ENCODE measurements around the gene CAPS. TPM values are rescaled to one million over a fixed set of nuclear protein-coding genes. Genes with fewer than 3 reads are reported as not detected.

CAPS gene
- total and polyA plus RNA-seq, 10 donors: 14.7 to 61.8 (median 18.7) TPM

- no peak for DNase-seq
- peaks cover 0 to 29% (median 18%) of the 10 kb centered on the region in 6 donors for H3K4me1 ChIP-seq
- H3K9me3 ChIP-seq: no peaks in the 10 kb centered on the region
- no peak overlapping the region for H3K27ac ChIP-seq
- peaks cover 0 to 7% (median 3%) of the 10 kb centered on the region in 6 donors for H3K36me3 ChIP-seq
- H3K27me3 ChIP-seq (replicated peaks in 1 of 7): peaks cover 0 to 54% (median 17%) of the 10 kb centered on the region in 7 donors
- intact Hi-C loops (cut with DNase I; ENCODE audit: low total_unique reads): no loop called here
- TF ChIP-seq, protein P1, sequence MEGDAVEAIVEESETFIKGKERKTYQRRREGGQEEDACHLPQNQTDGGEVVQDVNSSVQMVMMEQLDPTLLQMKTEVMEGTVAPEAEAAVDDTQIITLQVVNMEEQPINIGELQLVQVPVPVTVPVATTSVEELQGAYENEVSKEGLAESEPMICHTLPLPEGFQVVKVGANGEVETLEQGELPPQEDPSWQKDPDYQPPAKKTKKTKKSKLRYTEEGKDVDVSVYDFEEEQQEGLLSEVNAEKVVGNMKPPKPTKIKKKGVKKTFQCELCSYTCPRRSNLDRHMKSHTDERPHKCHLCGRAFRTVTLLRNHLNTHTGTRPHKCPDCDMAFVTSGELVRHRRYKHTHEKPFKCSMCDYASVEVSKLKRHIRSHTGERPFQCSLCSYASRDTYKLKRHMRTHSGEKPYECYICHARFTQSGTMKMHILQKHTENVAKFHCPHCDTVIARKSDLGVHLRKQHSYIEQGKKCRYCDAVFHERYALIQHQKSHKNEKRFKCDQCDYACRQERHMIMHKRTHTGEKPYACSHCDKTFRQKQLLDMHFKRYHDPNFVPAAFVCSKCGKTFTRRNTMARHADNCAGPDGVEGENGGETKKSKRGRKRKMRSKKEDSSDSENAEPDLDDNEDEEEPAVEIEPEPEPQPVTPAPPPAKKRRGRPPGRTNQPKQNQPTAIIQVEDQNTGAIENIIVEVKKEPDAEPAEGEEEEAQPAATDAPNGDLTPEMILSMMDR (IDR thresholded peaks at IDR 0.05 in 8 of 11, conservative IDR thresholded peaks at IDR 0.05 in 3 of 11): no peak
- TF ChIP-seq POLR2A (IDR thresholded peaks at IDR 0.05) (no peak), POLR2AphosphoS5 (IDR thresholded peaks at IDR 0.05) (no peak)
- H3K4me3 ChIP-seq: no peak overlapping the region
- WGBS, 5 donors: 60 to 64% (median 63%) methylated on average over 17 of the region's 17 CpGs
Observed at GRCh38 chr19:5889288-5889971, 24.6 kb upstream of the CAPS start.

GRCh38 chr19:5890099-5890498 lies 24.0 kb upstream of the CAPS start:
- WGBS, 5 donors: 52 to 59% (median 56%) methylated on average over 10 of the region's 10 CpGs
- TF ChIP-seq, protein P1 (IDR thresholded peaks at IDR 0.05 in 8 of 11, conservative IDR thresholded peaks at IDR 0.05 in 3 of 11): no peak
- TF ChIP-seq POLR2A (IDR thresholded peaks at IDR 0.05) (no peak), POLR2AphosphoS5 (IDR thresholded peaks at IDR 0.05) (no peak)
- H3K36me3 ChIP-seq: peaks cover 0 to 14% (median 9%) of the 10 kb centered on the region in 6 donors
- H3K27me3 ChIP-seq (replicated peaks in 1 of 7): peaks cover 0 to 54% (median 17%) of the 10 kb centered on the region in 7 donors
- intact Hi-C loops (cut with DNase I; ENCODE audit: low total_unique reads): loop anchor here (5.0 kb wide), 1 partner anchor 88 kb away; no protein-coding TSS in a partner anchor
- no peaks in the 10 kb centered on the region for H3K9me3 ChIP-seq
- peaks cover 0 to 36% (median 24%) of the 10 kb centered on the region in 6 donors for H3K4me1 ChIP-seq
- H3K27ac ChIP-seq: no peak overlapping the region
- H3K4me3 ChIP-seq: no peak overlapping the region
- DNase-seq: no peak

DNA sequence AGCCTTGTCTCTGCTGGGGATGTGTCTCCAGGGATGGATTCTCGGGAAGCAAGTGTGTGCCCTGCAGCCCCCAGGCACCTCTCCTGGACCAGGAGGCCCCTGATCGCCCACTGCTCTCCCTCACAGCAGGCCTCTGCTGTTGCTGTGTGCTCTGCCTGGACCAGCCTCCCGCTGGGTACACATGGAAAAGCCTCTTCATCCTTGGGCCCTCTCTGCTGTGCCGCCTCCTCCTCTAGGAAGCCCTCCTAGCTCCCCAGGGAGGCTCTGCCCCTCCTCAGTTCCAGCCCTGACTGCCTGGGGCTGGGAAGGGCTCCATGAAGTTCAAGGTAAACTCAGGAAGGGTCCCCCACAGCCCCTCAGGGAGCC lies 22.5 kb upstream of the CAPS start:
- WGBS, 5 donors: 46 to 76% (median 61%) methylated on average over 3 to 4 of the region's 4 CpGs
- intact Hi-C loops (cut with DNase I; ENCODE audit: low total_unique reads): loop anchor here (5.0 kb wide), 1 partner anchor 89 kb away; no protein-coding TSS in a partner anchor
- no peak for DNase-seq
- H3K4me3 ChIP-seq: no peak overlapping the region
- peaks cover 0 to 46% (median 17%) of the 10 kb centered on the region in 7 donors for H3K27me3 ChIP-seq (replicated peaks in 1 of 7)
- H3K9me3 ChIP-seq: no peaks in the 10 kb centered on the region
- H3K4me1 ChIP-seq: peaks cover 0 to 46% (median 30%) of the 10 kb centered on the region in 6 donors
- TF ChIP-seq POLR2AphosphoS5 (IDR thresholded peaks at IDR 0.05) (peak; percentile 30 to 46 (median 34)), POLR2A (IDR thresholded peaks at IDR 0.05) (no peak)
- TF ChIP-seq, protein P1 (IDR thresholded peaks at IDR 0.05 in 8 of 11, conservative IDR thresholded peaks at IDR 0.05 in 3 of 11): no peak
- H3K36me3 ChIP-seq: peaks cover 0 to 28% (median 24%) of the 10 kb centered on the region in 6 donors
- H3K27ac ChIP-seq: no peak overlapping the region
